DMS53 treated with DMSO at 0.1 percent for 48 hours (cell line): ENCODE measurements around the gene ABCC3.

Experiments used
- DNase-seq: peaks from one replicate; lab custom pipeline; 2025; ENCODE audit not compliant: unreplicated experiment; lab: John Stamatoyannopoulos, UW

The ABCC3 gene

DNA sequence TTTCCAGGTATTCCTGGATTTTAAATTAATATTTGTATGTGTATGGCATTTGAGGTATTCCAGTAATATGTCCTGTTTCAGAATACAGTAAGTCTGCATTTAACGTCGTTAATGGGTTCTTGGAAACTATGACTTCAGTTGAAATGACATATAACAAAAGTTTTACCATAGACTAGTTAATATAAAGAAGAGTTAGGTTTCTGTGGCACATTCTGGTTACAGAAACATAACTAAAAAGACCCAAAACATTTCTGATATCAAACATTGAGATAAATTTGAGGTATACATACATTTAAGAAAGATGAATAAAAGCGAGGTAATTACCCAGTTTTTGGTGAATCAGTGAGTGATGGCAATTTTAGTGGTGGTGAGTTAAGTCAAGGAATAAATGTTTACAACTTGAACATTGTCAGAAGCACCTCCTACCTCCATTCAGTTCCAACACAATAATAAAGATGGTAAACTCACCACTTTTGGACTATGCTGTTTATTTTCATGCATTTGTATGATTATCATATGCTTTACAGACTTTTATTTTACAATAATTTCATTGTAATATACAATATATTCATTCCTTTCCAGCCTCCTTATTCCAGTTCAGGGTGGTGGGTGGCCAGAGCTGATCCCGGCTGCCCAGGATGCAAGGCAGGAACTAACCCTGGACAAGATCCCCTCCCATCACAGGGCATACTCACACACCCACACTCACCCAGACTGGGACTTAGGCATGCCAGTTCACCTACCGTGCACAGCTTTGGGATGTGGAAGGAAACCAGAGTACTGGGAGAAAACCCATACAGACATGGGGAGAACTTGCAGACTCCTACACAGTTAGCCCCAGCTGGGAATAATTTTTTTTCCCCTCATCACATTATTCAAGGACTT is 94.4 kb downstream of the ABCC3 start:
- no peak for DNase-seq

DNA sequence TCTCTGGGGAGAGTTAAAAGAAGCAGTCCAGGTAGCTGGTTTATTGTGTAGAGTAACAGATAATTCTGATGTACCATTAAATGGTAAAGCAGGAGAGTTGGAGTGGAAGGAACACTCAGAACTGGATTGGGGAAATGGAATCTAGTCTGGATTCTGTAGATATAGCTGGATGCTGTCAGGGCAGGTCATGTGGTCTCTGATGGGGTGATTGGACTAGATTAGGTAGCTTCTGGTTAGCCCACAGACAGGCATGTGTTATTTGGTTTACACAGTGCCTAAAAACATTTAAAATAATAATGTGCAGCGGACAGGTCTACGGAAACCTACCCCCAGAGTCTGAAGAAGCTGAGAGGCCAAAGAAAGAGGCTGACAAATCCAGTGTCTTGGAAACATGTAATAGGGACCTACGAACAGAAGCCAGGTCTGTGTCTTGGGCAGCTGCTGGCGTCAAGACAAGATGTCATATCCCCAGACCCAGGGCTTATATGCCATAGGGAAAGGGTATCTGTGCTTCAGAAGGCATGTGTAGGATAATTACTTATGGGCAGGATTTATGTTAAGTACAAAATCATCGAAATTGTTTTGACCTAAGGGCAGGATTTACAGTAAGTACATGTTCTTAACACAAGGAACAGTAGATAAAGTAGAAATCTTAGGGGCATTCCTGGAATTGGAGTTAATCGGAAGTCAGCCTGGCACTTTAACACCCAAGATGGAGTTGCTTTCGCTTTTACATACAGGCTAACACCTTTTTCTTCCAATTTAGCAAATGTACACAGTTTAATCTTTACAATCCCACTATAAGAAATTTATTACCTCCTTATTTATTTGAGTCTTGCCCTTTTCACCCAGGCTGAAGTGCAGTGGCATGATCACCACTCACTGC is 97.1 kb downstream of the ABCC3 start:
- no peak for DNase-seq

DNA sequence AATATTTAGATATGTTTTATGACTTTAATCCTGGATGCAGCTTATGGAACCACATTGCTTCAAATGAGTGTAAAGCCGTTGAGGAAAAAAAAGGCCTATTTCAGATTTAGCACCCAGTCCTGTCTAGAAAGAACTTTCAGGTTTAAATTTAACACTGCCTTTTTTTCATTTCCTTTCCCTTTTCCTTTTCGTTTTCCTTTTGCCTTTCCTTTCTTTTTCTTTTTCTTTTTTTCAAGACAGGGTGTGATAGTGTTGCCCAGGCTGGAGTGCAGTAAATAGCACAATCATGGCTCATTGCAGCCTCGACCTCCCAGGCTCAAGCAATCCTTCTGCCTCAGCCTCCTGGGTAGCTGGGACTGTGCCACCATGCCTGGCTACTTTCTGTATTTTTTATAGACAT is 100.6 kb downstream of the ABCC3 start:
- no peak for DNase-seq

DNA sequence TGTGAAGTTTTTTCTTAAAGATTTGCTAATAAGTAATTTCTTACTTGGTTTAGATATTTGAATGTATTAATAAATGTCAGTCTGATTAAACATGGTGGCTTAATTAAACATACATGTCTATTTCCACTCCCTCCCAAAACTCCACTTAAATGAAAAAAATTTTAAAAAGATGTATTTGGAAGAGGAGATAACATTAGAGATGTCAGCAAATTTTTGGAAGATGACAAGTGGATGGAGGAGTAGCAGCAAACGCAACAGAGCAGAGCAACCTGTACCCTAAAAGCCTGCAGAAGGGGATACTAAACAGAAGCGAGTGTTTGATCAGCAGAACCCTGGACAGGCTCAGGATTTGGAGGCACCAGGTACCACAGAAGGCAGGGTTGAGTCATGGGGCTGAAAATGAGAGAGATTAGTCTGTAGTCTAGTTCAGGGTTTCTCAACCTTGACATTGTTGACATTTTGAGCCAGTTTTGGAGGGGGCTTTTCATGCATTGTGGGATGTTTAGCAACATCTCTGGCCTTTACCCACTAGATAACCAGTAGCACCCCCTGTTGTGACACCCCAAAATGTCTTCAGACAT is 102.5 kb downstream of the ABCC3 start:
- no peak for DNase-seq

DNA sequence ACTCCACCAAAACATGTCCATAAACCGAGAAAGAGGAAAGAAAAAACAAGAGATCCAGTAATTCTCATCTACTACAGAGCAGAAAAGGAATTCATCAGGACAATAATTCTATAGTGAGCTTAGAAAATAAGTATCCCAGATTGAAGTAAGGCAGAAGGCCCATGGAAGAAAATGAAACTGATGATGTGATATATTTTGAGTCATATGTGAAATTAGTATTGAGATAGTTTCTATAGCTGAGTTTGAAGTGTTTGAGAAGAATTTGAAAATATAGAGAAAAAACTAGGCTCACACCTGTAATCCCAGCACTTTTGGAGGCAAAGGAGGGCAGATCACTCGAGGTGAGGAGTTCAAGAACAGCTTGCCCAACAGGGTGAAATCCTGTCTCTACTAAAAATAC is 104.4 kb downstream of the ABCC3 start:
- DNase-seq: no peak
